ENCODE measurements around the gene ORC5.

GRCh38 chr7:104255616-104256015, 47.8 kb upstream of the ORC5 start:
- TF ChIP-seq CTCF (IDR thresholded peaks at IDR 0.05), result no peak
- no peak for TF ChIP-seq POLR2A (IDR thresholded peaks at IDR 0.05)
